ENCODE results near the gene C1orf159.

- TF ChIP-seq CTCF (IDR thresholded peaks at IDR 0.05) (no peak), POLR2A (IDR thresholded peaks at IDR 0.05) (no peak)
These were observed 82.0 kb downstream of the C1orf159 start for GRCh38 chr1:1033731-1034438.

All from esophagus squamous epithelium (tissue), 4 donors.